H1 (cell line): ENCODE data around the gene MUC5AC. TPM values are rescaled to one million over a fixed set of nuclear protein-coding genes. Genes with fewer than 3 reads are reported as not detected.
"Not testable (repeated sequence)": the region's sequence is repeated elsewhere in the genome, so short reads cannot be mapped to it uniquely, and the experiment has no call there.

Experiments
- CTCF ChIA-PET: fragments of 300-600 bp; sonication (Branson Sonifier 250); formaldehyde crosslinking; loops from one replicate; lab custom pipeline; 2021; ENCODE audit not compliant: partially characterized antibody; lab: Charles Lee
- POLR2A ChIA-PET: fragments of 300-600 bp; sonication (Branson Sonifier 250); formaldehyde crosslinking; loops from one replicate; lab custom pipeline; 2021; ENCODE audit warnings: inconsistent platforms; ENCODE audit not compliant: partially characterized antibody; lab: Charles Lee
- DNase-seq, 2 experiments: peaks; one replicate each; pipeline versions ENCODE4 v3.0.0 to v3.0.0-alpha.2; 2010 to 2022; ENCODE audit warnings: low spot score in 2 of 2, low read depth in 1 of 2, mixed read lengths in 1 of 2
- FAIRE-seq: peaks from 2 replicates; lab custom pipeline; 2011; peaks lifted over from hg19 to GRCh38; lab: Jason Lieb, UNC
- H2AFZ ChIP-seq: 2 replicates; pipeline ENCODE4 v1.8.1; 2012; ENCODE audit warnings: low read length, inconsistent platforms
- H2AK5ac ChIP-seq: 2 replicates; pipeline ENCODE4 v1.6.1; 2013; ENCODE audit warnings: low read depth, low read length
- H2BK120ac ChIP-seq: replicated peaks from 2 replicates; pipeline ENCODE3; 2013; ENCODE audit warnings: low read depth, low read length, inconsistent platforms
- H2BK12ac ChIP-seq: 2 replicates; pipeline ENCODE4 v1.6.1; 2013; ENCODE audit warnings: low read depth, low read length
- H2BK15ac ChIP-seq: 2 replicates; pipeline ENCODE4 v1.6.1; 2013; ENCODE audit warnings: low read length
- H2BK20ac ChIP-seq: 2 replicates; pipeline ENCODE4 v1.6.1; 2013; ENCODE audit warnings: low read length
- H2BK5ac ChIP-seq: 2 replicates; pipeline ENCODE4 v1.6.1; 2013; ENCODE audit warnings: low read depth, low read length
- H3K14ac ChIP-seq: 2 replicates; pipeline ENCODE4 v1.6.1; 2013; ENCODE audit warnings: inconsistent platforms; ENCODE audit not compliant: insufficient read length
- H3K18ac ChIP-seq: 2 replicates; pipeline ENCODE4 v1.6.1; 2013; ENCODE audit warnings: low read length; ENCODE audit errors: extremely low read depth
- H3K23ac ChIP-seq: 2 replicates; pipeline ENCODE4 v1.6.1; 2013; ENCODE audit warnings: inconsistent platforms; ENCODE audit not compliant: insufficient read length
- H3K23me2 ChIP-seq: 2 replicates; pipeline ENCODE4 v1.6.1; 2013; ENCODE audit warnings: low read depth, low read length
- H3K27ac ChIP-seq: 2 replicates; pipeline ENCODE4 v1.6.1; 2011; ENCODE audit warnings: low read depth, low read length, inconsistent platforms
- H3K27me3 ChIP-seq, 4 experiments: replicated peaks in 1 of 4; 1 replicate in 1 of 4; 2 replicates in 3 of 4; pipeline versions ENCODE4 v1.6.1 to v1.8.1; 2011 to 2013; ENCODE audit warnings: low read length in 3 of 4, mild to moderate bottlenecking in 3 of 4, inconsistent platforms in 2 of 4, mixed read lengths in 2 of 4, moderate library complexity in 1 of 4; ENCODE audit not compliant: control insufficient read depth in 3 of 4, insufficient read depth in 3 of 4; ENCODE audit errors: extremely low read depth in 1 of 4
- H3K36me3 ChIP-seq, 4 experiments: 2 replicates each; pipeline versions ENCODE4 v1.6.1 to v1.8.1; 2011 to 2013; ENCODE audit warnings: mild to moderate bottlenecking in 4 of 4, low read length in 3 of 4, moderate library complexity in 2 of 4, control low read depth in 1 of 4, inconsistent platforms in 1 of 4; ENCODE audit not compliant: insufficient read depth in 4 of 4, control insufficient read depth in 2 of 4
- H3K4ac ChIP-seq: replicated peaks from 2 replicates; pipeline ENCODE3; 2013; ENCODE audit warnings: low read length, low read depth, mixed read lengths, inconsistent platforms; ENCODE audit not compliant: insufficient read length
- H3K4me1 ChIP-seq, 4 experiments: replicated peaks in 1 of 4; 1 replicate in 1 of 4; 2 replicates in 3 of 4; pipeline versions ENCODE4 v1.6.1 to v1.8.1; 2011 to 2013; ENCODE audit warnings: low read length in 3 of 4, inconsistent platforms in 2 of 4, mixed read lengths in 1 of 4; ENCODE audit not compliant: insufficient read depth in 4 of 4, control insufficient read depth in 3 of 4
- H3K4me2 ChIP-seq, 2 experiments: 2 replicates each; pipeline versions ENCODE4 v1.6.1 to v1.8.1; 2011 to 2013; ENCODE audit warnings: low read depth in 2 of 2, low read length in 2 of 2, control low read depth in 1 of 2, inconsistent platforms in 1 of 2, mild to moderate bottlenecking in 1 of 2; ENCODE audit not compliant: insufficient read depth in 1 of 2
- H3K4me3 ChIP-seq, 4 experiments: fragments of 200-600, 300-600 bp in 1 of 4; sonication (generic), shearing (Covaris generic), sonication (Bioruptor Twin) in 1 of 4; 2 replicates each; pipeline versions ENCODE4 v1.5.1 to v1.8.1; 2011 to 2016; ENCODE audit warnings: low read length in 4 of 4, low read depth in 3 of 4, control low read depth in 2 of 4, inconsistent platforms in 2 of 4, mild to moderate bottlenecking in 2 of 4, mixed read lengths in 1 of 4, moderate library complexity in 1 of 4; ENCODE audit not compliant: insufficient read depth in 2 of 4; ENCODE audit errors: extremely low read depth in 1 of 4
- H3K56ac ChIP-seq: replicated peaks from 2 replicates; pipeline ENCODE3; 2013; ENCODE audit warnings: low read depth, mild to moderate bottlenecking, mixed read lengths, low read length, inconsistent platforms; ENCODE audit not compliant: insufficient read length
- H3K79me1 ChIP-seq: 2 replicates; pipeline ENCODE4 v1.6.1; 2013; ENCODE audit warnings: low read depth, low read length, control low read depth
- H3K79me2 ChIP-seq, 2 experiments: 2 replicates each; pipeline versions ENCODE4 v1.6.1 to v1.8.1; 2012 to 2013; ENCODE audit warnings: low read length in 2 of 2, mild to moderate bottlenecking in 2 of 2, inconsistent platforms in 1 of 2; ENCODE audit not compliant: insufficient read depth in 2 of 2, control insufficient read depth in 1 of 2
- H3K9ac ChIP-seq, 4 experiments: replicated peaks in 1 of 4; 1 replicate in 1 of 4; 2 replicates in 3 of 4; pipeline versions ENCODE4 v1.6.1 to v1.8.1; 2011 to 2013; ENCODE audit warnings: low read depth in 3 of 4, low read length in 3 of 4, control low read depth in 2 of 4, mild to moderate bottlenecking in 2 of 4, moderate library complexity in 2 of 4, inconsistent platforms in 1 of 4; ENCODE audit errors: extremely low read depth in 1 of 4
- H3K9me3 ChIP-seq, 2 experiments: 2 replicates each; pipeline versions ENCODE4 v1.6.1 to v1.8.1; 2012 to 2013; ENCODE audit warnings: mild to moderate bottlenecking in 2 of 2, moderate library complexity in 2 of 2, control low read depth in 1 of 2, inconsistent platforms in 1 of 2, low read depth in 1 of 2, low read length in 1 of 2, mixed read lengths in 1 of 2; ENCODE audit not compliant: insufficient read depth in 2 of 2
- H4K20me1 ChIP-seq, 2 experiments: replicated peaks in 1 of 2; 2 replicates each; pipeline versions ENCODE3 to v1.8.1; 2011 to 2013; ENCODE audit warnings: inconsistent platforms in 2 of 2, low read length in 2 of 2, mild to moderate bottlenecking in 1 of 2; ENCODE audit not compliant: insufficient read depth in 2 of 2, control insufficient read depth in 1 of 2
- H4K5ac ChIP-seq: 2 replicates; pipeline ENCODE4 v1.6.1; 2013; ENCODE audit warnings: low read length, low read depth, mixed read lengths, inconsistent platforms; ENCODE audit not compliant: insufficient read length
- H4K8ac ChIP-seq: 2 replicates; pipeline ENCODE4 v1.8.0; 2013; ENCODE audit warnings: mild to moderate bottlenecking, moderate library complexity, low read length, inconsistent platforms; ENCODE audit not compliant: insufficient read depth; ENCODE audit errors: extremely low read depth
- H4K91ac ChIP-seq: replicated peaks from 2 replicates; pipeline ENCODE3; 2013; ENCODE audit warnings: low read length, mixed read lengths, inconsistent platforms; ENCODE audit not compliant: insufficient read length
- CBX5 ChIP-seq: fragments of 300-800, 300-1000 bp; sonication (generic); IDR thresholded peaks from 2 replicates; pipeline ENCODE4 v1.7.1; 2016; ENCODE audit warnings: antibody characterized with exemption, low read length, low read depth
- RBBP5 ChIP-seq: IDR thresholded peaks from 2 replicates; pipeline ENCODE4 v1.7.1; 2012; ENCODE audit warnings: low read depth, mild to moderate bottlenecking, inconsistent platforms, low read length, moderate library complexity, borderline replicate concordance
- RFX5 ChIP-seq: IDR thresholded peaks from 2 replicates; pipeline ENCODE4 v1.6.1; 2011; ENCODE audit warnings: low read depth, low read length, improper control_type of control experiment, borderline replicate concordance
- SRF ChIP-seq: IDR thresholded peaks from 2 replicates; pipeline ENCODE4 v1.6.1; 2011; ENCODE audit warnings: mild to moderate bottlenecking, low read depth, low read length, moderate library complexity
- TAF7 ChIP-seq: optimal IDR thresholded peaks from 2 replicates; pipeline ENCODE3; 2011; ENCODE audit warnings: low read depth, mild to moderate bottlenecking, inconsistent platforms, low read length, moderate library complexity, borderline replicate concordance
- WGBS, 2 experiments: shearing (Covaris generic) in 1 of 2; methylation state at CpG; one replicate each; pipeline versions ENCODE4 v1.1.6 to v1.1.7; 2013 to 2015; ENCODE audit warnings: low lambda C conversion rate in 2 of 2, mixed read lengths in 2 of 2, inconsistent platforms in 1 of 2, low coverage in 1 of 2, missing lambda C conversion rate in 1 of 2; ENCODE audit not compliant: insufficient replicate concordance in 2 of 2, insufficient coverage in 1 of 2, insufficient read length in 1 of 2; ENCODE audit errors: extremely low coverage in 1 of 2, missing lambda C conversion rate in 1 of 2; 5-methylcytosine and 5-hydroxymethylcytosine counted together
- polyA plus RNA-seq, 7 experiments: library from polyadenylated mRNA; depleted of rRNA in 3 of 7; stranded (reverse) in 5 of 7; unstranded in 2 of 7; fragments of >200 nt in 5 of 7; fragments of 200-250 nt in 2 of 7; gene quantifications; 1 replicate in 5 of 7; 2 replicates in 1 of 7; 4 replicates in 1 of 7; pipeline versions ENCODE4 v1.2.1 to v1.2.3, GENCODE V29; 2011 to 2013; ENCODE audit warnings: missing spikeins in 2 of 7, mixed read lengths in 2 of 7
- total RNA-seq: library from RNA; stranded (reverse); fragmentation: NEBNext Ultra II Directional; extraction: Animal tissue kit (Norgen Biotek cat#: 25700); gene quantifications from 2 replicates; pipeline ENCODE4 v1.2.1, GENCODE V29; 2021
- TF ChIP-seq, protein P1 (sequence below): IDR thresholded peaks from 2 replicates; pipeline ENCODE4 v1.6.1; 2012; ENCODE audit warnings: inconsistent platforms

MUC5AC gene
- total and polyA plus RNA-seq, 2 of the 8 experiments (the other 6 are each of a cell fraction or from before 2014, with no cell fraction given): not detected

GRCh38 chr11:1163911-1164735, 6.4 kb downstream of the MUC5AC start (continued):
- no peak for TF ChIP-seq CBX5
- TF ChIP-seq SRF: no peak
- TF ChIP-seq RFX5: no peak
- TF ChIP-seq, protein P1, sequence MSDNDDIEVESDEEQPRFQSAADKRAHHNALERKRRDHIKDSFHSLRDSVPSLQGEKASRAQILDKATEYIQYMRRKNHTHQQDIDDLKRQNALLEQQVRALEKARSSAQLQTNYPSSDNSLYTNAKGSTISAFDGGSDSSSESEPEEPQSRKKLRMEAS: no peak
- no peak for TF ChIP-seq TAF7
- TF ChIP-seq RBBP5: no peak

DNA sequence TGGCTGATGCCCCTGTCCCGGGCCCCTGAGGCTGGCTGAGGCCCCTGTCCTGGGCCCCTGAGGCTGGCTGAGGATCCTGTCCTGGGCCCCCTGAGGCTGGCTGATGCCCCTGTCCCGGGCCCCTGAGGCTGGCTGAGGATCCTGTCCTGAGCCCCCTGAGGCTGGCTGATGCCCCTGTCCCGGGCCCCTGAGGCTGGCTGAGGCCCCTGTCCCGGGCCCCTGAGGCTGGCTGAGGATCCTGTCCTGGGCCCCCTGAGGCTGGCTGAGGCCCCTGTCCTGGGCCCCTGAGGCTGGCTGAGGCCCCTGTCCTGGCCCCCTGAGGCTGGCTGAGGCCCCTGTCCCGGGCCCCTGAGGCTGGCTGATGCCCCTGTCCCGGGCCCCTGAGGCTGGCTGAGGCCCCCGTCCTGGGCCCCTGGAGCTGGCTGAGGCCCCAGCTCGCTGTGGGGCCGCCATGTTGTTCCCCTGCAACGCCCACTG, 7.1 kb downstream of the MUC5AC start:
- H2BK5ac ChIP-seq, H3K18ac ChIP-seq, H3K56ac ChIP-seq, H2AFZ ChIP-seq, H2BK12ac ChIP-seq, DNase-seq, H2BK120ac ChIP-seq, H2AK5ac ChIP-seq, H3K36me3 ChIP-seq, H3K23ac ChIP-seq, H3K4ac ChIP-seq, H4K91ac ChIP-seq, H3K9ac ChIP-seq, H3K4me3 ChIP-seq, H4K5ac ChIP-seq, H2BK20ac ChIP-seq, H3K27ac ChIP-seq, H3K79me2 ChIP-seq, H3K79me1 ChIP-seq, H3K4me1 ChIP-seq, FAIRE-seq, H3K27me3 ChIP-seq, H4K8ac ChIP-seq, H2BK15ac ChIP-seq, H3K14ac ChIP-seq, H4K20me1 ChIP-seq, H3K23me2 ChIP-seq, CTCF ChIA-PET, POLR2A ChIA-PET, H3K4me2 ChIP-seq: not testable (repeated sequence)
- 74% methylated on average over 9 of the region's 10 CpGs; no CpG with 5 or more reads in 1 of the 2 experiments for WGBS, 2 experiments
- peaks cover 11 to 73% of the 10 kb centered on the region in 2 experiments; a peak in 2 of 4 replicates for H3K9me3 ChIP-seq
